Prostate gland (tissue), 2 donors: ENCODE measurements around the gene ZNF628.

Source experiments
- POLR2A ChIP-seq: fragments of 450-650 bp; IDR thresholded peaks from one replicate; pipeline ENCODE4 v1.6.1; 2016; ENCODE audit warnings: antibody characterized with exemption, mild to moderate bottlenecking
- TF ChIP-seq, protein P1 (sequence below), 4 experiments: fragments of 200-600 bp in 2 of 4; fragments of 450-650 bp in 2 of 4; sonication (generic) in 2 of 4; IDR thresholded peaks; 1 replicate in 3 of 4; 2 replicates in 1 of 4; pipeline ENCODE4 v1.5.1; 2016 to 2019; ENCODE audit warnings: antibody characterized with exemption in 4 of 4, mild to moderate bottlenecking in 2 of 4, moderate library complexity in 2 of 4

DNA sequence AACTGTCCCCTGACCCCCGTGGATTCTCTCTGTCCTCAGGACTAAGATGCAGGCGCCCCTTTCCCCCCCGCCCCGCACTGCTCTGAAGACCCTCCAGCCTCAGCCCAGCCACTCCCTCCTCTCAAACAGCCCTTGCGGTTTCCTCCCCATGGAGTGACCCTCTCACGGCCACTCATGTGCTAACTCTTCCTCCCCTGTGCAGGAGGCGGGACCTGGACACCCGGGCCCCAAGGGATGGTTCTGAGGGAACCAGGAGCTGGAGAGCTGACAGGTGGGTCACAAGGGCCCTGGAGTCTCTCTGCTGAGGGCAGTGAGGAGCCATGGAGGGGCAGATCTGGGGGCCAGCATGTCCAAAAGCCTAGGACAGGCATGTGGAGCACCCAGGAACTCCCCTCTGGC lies 16.9 kb upstream of the ZNF628 start:
- TF ChIP-seq, protein P1, sequence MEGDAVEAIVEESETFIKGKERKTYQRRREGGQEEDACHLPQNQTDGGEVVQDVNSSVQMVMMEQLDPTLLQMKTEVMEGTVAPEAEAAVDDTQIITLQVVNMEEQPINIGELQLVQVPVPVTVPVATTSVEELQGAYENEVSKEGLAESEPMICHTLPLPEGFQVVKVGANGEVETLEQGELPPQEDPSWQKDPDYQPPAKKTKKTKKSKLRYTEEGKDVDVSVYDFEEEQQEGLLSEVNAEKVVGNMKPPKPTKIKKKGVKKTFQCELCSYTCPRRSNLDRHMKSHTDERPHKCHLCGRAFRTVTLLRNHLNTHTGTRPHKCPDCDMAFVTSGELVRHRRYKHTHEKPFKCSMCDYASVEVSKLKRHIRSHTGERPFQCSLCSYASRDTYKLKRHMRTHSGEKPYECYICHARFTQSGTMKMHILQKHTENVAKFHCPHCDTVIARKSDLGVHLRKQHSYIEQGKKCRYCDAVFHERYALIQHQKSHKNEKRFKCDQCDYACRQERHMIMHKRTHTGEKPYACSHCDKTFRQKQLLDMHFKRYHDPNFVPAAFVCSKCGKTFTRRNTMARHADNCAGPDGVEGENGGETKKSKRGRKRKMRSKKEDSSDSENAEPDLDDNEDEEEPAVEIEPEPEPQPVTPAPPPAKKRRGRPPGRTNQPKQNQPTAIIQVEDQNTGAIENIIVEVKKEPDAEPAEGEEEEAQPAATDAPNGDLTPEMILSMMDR (IDR thresholded peaks at IDR 0.05) = no peak
- no peak for TF ChIP-seq POLR2A
